ENCODE measurements around the gene RHNO1.

Gene RHNO1

GRCh38 chr12:2836574-2836973 is 40.4 kb upstream of the RHNO1 start:
- H3K9ac ChIP-seq (ENCODE audit: insufficient read length), result no peak overlapping the region
- no peak for DNase-seq (ENCODE audit: low read depth, low spot score)
- H3K4me3 ChIP-seq, result no peak overlapping the region
- no peaks in the 10 kb centered on the region for H3K9me3 ChIP-seq (ENCODE audit: low read depth, low read length)
- H3K36me3 ChIP-seq (ENCODE audit: insufficient read depth, low read length), result no peaks in the 10 kb centered on the region
- H3K27ac ChIP-seq, result no peak overlapping the region
- no peak for TF ChIP-seq EZH2 (IDR thresholded peaks at IDR 0.05)
- no peak for TF ChIP-seq FOXP2 (optimal IDR thresholded peaks at IDR 0.05; ENCODE audit: control extremely low read depth, extremely low read length, insufficient read depth)
- no peak for TF ChIP-seq POLR2AphosphoS5 (IDR thresholded peaks at IDR 0.05; ENCODE audit: borderline replicate concordance, low read depth, low read length)

GRCh38 chr12:2841056-2841650 is 35.9 kb upstream of the RHNO1 start:
- Histone ChIP-seq H3K4me3 (no peak overlapping the region), H3K27ac (no peak overlapping the region), H3K9ac (ENCODE audit: insufficient read length) (no peak overlapping the region), H3K9me3 (ENCODE audit: low read depth, low read length) (no peaks in the 10 kb centered on the region), H3K36me3 (ENCODE audit: insufficient read depth, low read length) (no peaks in the 10 kb centered on the region)
- TF ChIP-seq EZH2 (IDR thresholded peaks at IDR 0.05), result no peak
- TF ChIP-seq FOXP2 (optimal IDR thresholded peaks at IDR 0.05; ENCODE audit: control extremely low read depth, extremely low read length, insufficient read depth), result no peak
- no peak for DNase-seq (ENCODE audit: low read depth, low spot score)

GRCh38 chr12:2842948-2843347 is 34.1 kb upstream of the RHNO1 start:
- no peak for TF ChIP-seq POLR2AphosphoS5 (IDR thresholded peaks at IDR 0.05; ENCODE audit: borderline replicate concordance, low read depth, low read length)
- TF ChIP-seq EZH2 (IDR thresholded peaks at IDR 0.05), result no peak
- no peak for TF ChIP-seq FOXP2 (optimal IDR thresholded peaks at IDR 0.05; ENCODE audit: control extremely low read depth, extremely low read length, insufficient read depth)

DNA sequence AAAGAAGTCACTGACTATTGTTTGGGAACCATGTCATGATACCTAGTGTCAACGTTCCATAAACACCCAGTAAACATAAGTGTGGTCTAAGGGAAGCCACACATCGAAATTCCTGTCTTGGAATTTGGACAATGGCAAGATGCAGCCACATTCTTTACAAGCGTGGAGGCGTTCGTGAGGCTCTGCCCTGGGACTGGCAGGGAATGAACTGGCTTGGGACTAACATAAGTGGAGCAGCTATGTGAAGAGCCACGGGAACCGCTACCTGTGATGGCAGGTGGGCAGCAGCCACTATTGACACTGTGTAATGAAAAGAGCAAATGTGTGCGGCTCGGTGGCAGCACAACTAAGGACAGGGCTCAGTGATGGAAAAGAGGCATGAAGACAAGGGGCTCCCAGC is 32.2 kb upstream of the RHNO1 start:
- no peaks in the 10 kb centered on the region for H3K36me3 ChIP-seq (ENCODE audit: insufficient read depth, low read length)
- TF ChIP-seq POLR2AphosphoS5 (IDR thresholded peaks at IDR 0.05; ENCODE audit: borderline replicate concordance, low read depth, low read length), result no peak
- TF ChIP-seq EZH2 (IDR thresholded peaks at IDR 0.05), result no peak
- no peak for TF ChIP-seq FOXP2 (optimal IDR thresholded peaks at IDR 0.05; ENCODE audit: control extremely low read depth, extremely low read length, insufficient read depth)
- H3K27ac ChIP-seq, result no peak overlapping the region
- H3K9ac ChIP-seq (ENCODE audit: insufficient read length), result no peak overlapping the region
- no peaks in the 10 kb centered on the region for H3K9me3 ChIP-seq (ENCODE audit: low read depth, low read length)
- DNase-seq (ENCODE audit: low read depth, low spot score), result no peak
- no peak overlapping the region for H3K4me3 ChIP-seq

More at GRCh38 chr12:2842948-2843347, 34.1 kb upstream of the RHNO1 start:
- no peaks in the 10 kb centered on the region for H3K36me3 ChIP-seq (ENCODE audit: insufficient read depth, low read length)
- no peak for DNase-seq (ENCODE audit: low read depth, low spot score)
- no peak overlapping the region for H3K27ac ChIP-seq
- no peaks in the 10 kb centered on the region for H3K9me3 ChIP-seq (ENCODE audit: low read depth, low read length)
- no peak overlapping the region for H3K4me3 ChIP-seq
- no peak overlapping the region for H3K9ac ChIP-seq (ENCODE audit: insufficient read length)

- Histone ChIP-seq H3K27ac (no peak overlapping the region), H3K36me3 (ENCODE audit: insufficient read depth, low read length) (no peaks in the 10 kb centered on the region), H3K9me3 (ENCODE audit: low read depth, low read length) (no peaks in the 10 kb centered on the region), H3K4me3 (no peak overlapping the region), H3K9ac (ENCODE audit: insufficient read length) (no peak overlapping the region)
- no peak for DNase-seq (ENCODE audit: low read depth, low spot score)
- TF ChIP-seq POLR2AphosphoS5 (IDR thresholded peaks at IDR 0.05; ENCODE audit: borderline replicate concordance, low read depth, low read length) (no peak), FOXP2 (optimal IDR thresholded peaks at IDR 0.05; ENCODE audit: control extremely low read depth, extremely low read length, insufficient read depth) (no peak), EZH2 (IDR thresholded peaks at IDR 0.05) (no peak)
Observed at GRCh38 chr12:2845280-2845679, 31.7 kb upstream of the RHNO1 start.

- no peak overlapping the region for H3K4me3 ChIP-seq
- H3K36me3 ChIP-seq (ENCODE audit: insufficient read depth, low read length), result no peaks in the 10 kb centered on the region
- no peak overlapping the region for H3K27ac ChIP-seq
- no peak for DNase-seq (ENCODE audit: low read depth, low spot score)
- no peaks in the 10 kb centered on the region for H3K9me3 ChIP-seq (ENCODE audit: low read depth, low read length)
- TF ChIP-seq FOXP2 (optimal IDR thresholded peaks at IDR 0.05; ENCODE audit: control extremely low read depth, extremely low read length, insufficient read depth), result no peak
- no peak for TF ChIP-seq EZH2 (IDR thresholded peaks at IDR 0.05)
- no peak for TF ChIP-seq POLR2AphosphoS5 (IDR thresholded peaks at IDR 0.05; ENCODE audit: borderline replicate concordance, low read depth, low read length)
- no peak overlapping the region for H3K9ac ChIP-seq (ENCODE audit: insufficient read length)
Observed at GRCh38 chr12:2851931-2852330, 25.1 kb upstream of the RHNO1 start.

- TF ChIP-seq EZH2 (IDR thresholded peaks at IDR 0.05) (no peak), FOXP2 (optimal IDR thresholded peaks at IDR 0.05; ENCODE audit: control extremely low read depth, extremely low read length, insufficient read depth) (no peak), POLR2AphosphoS5 (IDR thresholded peaks at IDR 0.05; ENCODE audit: borderline replicate concordance, low read depth, low read length) (no peak)
- no peak for DNase-seq (ENCODE audit: low read depth, low spot score)
Observed at GRCh38 chr12:2853626-2854025, 23.4 kb upstream of the RHNO1 start.

DNA sequence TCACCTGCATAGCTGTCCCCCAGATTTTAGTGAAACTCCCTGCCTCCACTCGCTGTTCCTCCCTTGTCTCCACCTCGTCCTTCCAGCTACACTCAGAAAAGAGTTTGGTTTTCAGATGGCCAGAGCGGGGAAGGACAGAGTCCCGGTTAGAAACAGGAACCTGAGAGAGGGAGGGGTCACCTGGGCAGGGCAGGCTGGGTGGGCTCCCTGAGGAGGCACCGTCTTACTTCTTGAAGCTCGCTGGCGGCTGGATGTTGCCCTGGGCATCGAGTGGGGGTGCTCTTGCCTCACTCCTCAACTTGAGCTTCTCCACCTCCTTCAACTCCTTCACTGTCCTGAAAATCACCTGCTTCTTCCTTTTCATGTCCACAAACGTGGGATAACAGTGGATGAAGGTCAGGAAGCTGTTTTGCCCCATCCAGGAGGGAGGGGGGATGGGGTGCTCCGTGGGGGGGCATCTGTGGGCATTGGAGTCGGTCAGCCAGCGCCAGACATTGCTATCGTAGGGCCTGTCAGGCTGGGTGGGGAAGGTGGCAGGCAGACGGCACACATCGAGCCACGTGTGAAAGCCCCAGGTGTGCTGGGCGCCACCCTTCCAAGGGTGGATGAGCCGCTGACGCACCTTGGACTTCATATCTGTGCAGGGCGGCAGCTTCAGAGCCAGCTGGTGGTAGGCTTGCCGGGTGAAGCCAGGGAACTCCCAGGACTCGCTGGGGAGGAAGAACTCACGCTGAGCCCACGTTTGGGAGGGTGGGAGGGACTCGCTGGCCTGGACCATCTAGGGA is 22.2 kb upstream of the RHNO1 start:
- Histone ChIP-seq H3K9me3 (ENCODE audit: low read depth, low read length) (no peaks in the 10 kb centered on the region), H3K4me3 (no peak overlapping the region), H3K9ac (ENCODE audit: insufficient read length) (no peak overlapping the region), H3K36me3 (ENCODE audit: insufficient read depth, low read length) (peaks cover 22% of the 10 kb centered on the region), H3K27ac (no peak overlapping the region)
- no peak for DNase-seq (ENCODE audit: low read depth, low spot score)
- TF ChIP-seq POLR2AphosphoS5 (IDR thresholded peaks at IDR 0.05; ENCODE audit: borderline replicate concordance, low read depth, low read length) (no peak), FOXP2 (optimal IDR thresholded peaks at IDR 0.05; ENCODE audit: control extremely low read depth, extremely low read length, insufficient read depth) (no peak), EZH2 (IDR thresholded peaks at IDR 0.05) (no peak)

More at GRCh38 chr12:2853626-2854025, 23.4 kb upstream of the RHNO1 start:
- Histone ChIP-seq H3K9me3 (ENCODE audit: low read depth, low read length) (no peaks in the 10 kb centered on the region), H3K9ac (ENCODE audit: insufficient read length) (no peak overlapping the region), H3K4me3 (no peak overlapping the region), H3K27ac (no peak overlapping the region), H3K36me3 (ENCODE audit: insufficient read depth, low read length) (peaks cover 10% of the 10 kb centered on the region; the same call in 1 of the 2 replicates)
